Measurements from ENCODE around the gene OR5H14.

The OR5H14 gene

DNA sequence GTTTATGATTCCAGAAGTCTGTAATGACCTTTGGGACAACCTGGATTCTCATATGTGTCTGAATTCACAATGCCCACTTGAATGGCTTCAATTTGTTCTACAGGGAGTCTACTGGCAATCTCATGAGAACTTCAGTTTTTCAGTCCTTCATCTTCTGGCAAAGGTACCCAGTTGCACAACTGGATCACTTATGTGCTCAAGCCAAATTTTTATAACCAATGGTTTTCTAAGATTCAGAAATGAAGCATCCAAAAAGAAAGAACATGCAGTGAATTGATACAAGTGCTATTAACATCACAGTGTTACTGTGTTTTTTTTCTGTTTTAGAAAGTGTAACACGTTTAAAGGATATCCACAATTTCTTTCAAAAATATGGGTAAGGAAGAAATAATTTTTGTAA, at the start of gene OR5H14:
Gene OR5H14, plus strand, starts transcription at position 301 of the 400 bp plus-strand sequence. CDS start 1,907 bp downstream, outside the sequence.
- TF ChIP-seq, protein P1, sequence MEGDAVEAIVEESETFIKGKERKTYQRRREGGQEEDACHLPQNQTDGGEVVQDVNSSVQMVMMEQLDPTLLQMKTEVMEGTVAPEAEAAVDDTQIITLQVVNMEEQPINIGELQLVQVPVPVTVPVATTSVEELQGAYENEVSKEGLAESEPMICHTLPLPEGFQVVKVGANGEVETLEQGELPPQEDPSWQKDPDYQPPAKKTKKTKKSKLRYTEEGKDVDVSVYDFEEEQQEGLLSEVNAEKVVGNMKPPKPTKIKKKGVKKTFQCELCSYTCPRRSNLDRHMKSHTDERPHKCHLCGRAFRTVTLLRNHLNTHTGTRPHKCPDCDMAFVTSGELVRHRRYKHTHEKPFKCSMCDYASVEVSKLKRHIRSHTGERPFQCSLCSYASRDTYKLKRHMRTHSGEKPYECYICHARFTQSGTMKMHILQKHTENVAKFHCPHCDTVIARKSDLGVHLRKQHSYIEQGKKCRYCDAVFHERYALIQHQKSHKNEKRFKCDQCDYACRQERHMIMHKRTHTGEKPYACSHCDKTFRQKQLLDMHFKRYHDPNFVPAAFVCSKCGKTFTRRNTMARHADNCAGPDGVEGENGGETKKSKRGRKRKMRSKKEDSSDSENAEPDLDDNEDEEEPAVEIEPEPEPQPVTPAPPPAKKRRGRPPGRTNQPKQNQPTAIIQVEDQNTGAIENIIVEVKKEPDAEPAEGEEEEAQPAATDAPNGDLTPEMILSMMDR (IDR thresholded peaks at IDR 0.05; ENCODE audit: low read depth, low read length): no peak
- no peak for DNase-seq (ENCODE audit: extremely low read depth, low read depth)

- no peak for DNase-seq (ENCODE audit: extremely low read depth, low read depth)
- TF ChIP-seq, protein P1 (IDR thresholded peaks at IDR 0.05; ENCODE audit: low read depth, low read length): no peak
These were observed 47.4 kb upstream of the OR5H14 start for GRCh38 chr3:98099848-98100247.

DNA sequence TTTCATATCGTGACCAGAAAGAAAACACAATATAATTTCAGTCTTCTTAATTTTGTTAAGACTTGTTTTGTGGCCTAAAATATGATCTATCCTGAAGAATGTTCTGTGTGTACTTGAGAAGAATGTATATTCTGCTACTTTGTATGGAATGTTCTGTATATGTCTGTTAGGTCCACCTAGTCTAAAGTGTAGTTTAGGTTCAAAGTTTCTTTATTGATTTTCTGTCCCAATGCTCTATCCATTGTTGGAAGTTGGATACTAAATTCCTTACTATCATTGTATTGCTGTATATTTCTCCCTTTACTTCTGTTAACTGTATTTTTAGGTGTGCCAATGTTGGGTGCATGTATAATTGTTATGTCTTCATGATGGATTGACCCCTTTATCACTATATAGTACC, 39.1 kb upstream of the OR5H14 start:
- TF ChIP-seq, protein P1 (IDR thresholded peaks at IDR 0.05; ENCODE audit: low read depth, low read length): no peak
- no peak for DNase-seq (ENCODE audit: extremely low read depth, low read depth)

DNA sequence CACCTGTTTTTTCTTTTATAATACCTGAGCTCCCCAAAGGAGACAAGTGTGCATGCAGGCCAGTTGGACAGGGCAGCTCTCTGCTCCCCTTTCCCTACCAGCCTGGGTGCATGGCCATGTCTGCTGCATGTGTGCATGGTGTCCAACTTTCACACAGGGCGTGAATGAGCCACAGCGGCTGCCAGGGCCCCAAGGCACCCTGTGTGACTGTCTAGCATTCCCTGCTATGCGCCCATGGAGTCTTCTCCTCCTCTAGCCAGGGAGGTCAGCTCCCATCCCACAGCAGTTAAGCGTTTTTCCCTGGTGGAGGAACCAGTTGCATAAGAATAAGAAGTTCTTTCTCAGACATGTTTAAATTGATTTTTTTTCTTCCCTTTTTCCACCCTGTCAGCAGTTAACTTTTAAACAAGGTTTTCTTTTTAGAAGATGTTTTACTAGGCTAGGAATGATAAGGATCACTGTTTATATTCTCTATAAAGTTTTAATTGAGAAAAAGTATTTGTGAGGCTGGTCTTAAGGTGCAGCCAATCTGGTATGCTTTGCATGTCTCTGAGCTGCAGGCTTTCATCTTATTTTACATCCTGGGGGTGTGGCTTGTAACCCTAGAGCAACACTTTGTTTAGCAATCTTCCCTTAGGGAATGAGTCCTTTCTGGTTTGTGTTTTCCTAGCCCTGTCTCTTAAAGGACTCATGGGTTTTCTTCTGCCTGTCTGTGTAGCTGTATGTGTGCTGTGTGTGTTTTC, 37.3 kb upstream of the OR5H14 start:
- TF ChIP-seq, protein P1 (IDR thresholded peaks at IDR 0.05; ENCODE audit: low read depth, low read length): no peak
- no peak for DNase-seq (ENCODE audit: extremely low read depth, low read depth)

GRCh38 chr3:98110550-98110908, 36.8 kb upstream of the OR5H14 start:
- no peak for DNase-seq (ENCODE audit: extremely low read depth, low read depth)
- TF ChIP-seq, protein P1 (IDR thresholded peaks at IDR 0.05; ENCODE audit: low read depth, low read length): no peak

- TF ChIP-seq, protein P1 (IDR thresholded peaks at IDR 0.05; ENCODE audit: low read depth, low read length): no peak
- DNase-seq (ENCODE audit: extremely low read depth, low read depth): no peak
These were observed 33.0 kb upstream of the OR5H14 start for GRCh38 chr3:98114264-98114663.

GRCh38 chr3:98115717-98116116, 31.6 kb upstream of the OR5H14 start:
- DNase-seq (ENCODE audit: extremely low read depth, low read depth): no peak
- TF ChIP-seq, protein P1 (IDR thresholded peaks at IDR 0.05; ENCODE audit: low read depth, low read length): no peak

Data from AG09319 (cell line).